GM13977 (cell line): ENCODE data around the gene PCDH15.

ENCODE experiments used
- DNase-seq: peaks from one replicate; pipeline ENCODE4 v3.0.0; 2012; ENCODE audit warnings: low spot score
- CTCF ChIP-seq: IDR thresholded peaks from 2 replicates; pipeline ENCODE4 v1.5.1; 2012; ENCODE audit warnings: mild to moderate bottlenecking, control low read depth; ENCODE audit not compliant: insufficient read depth; ENCODE audit errors: extremely low read depth, missing control alignments
- in situ Hi-C: fragments of 300-500 bp; cut with MboI; formaldehyde crosslinking; loops from one replicate; pipeline ENCODE4 v1.12.0; 2022; ENCODE audit warnings: low sequenced_read_pairs, low pct_unique_long_range_greater_than_20kb, mixed read lengths, inconsistent platforms; ENCODE audit not compliant: unreplicated experiment

PCDH15 gene

GRCh38 chr10:54653518-54653917 lies 147.5 kb downstream of the PCDH15 start:
- TF ChIP-seq CTCF = no peak
- DNase-seq = no peak
- in situ Hi-C loops = no loop called here

- DNase-seq = no peak
- TF ChIP-seq CTCF = no peak
Measured at GRCh38 chr10:54650547-54650946, 150.5 kb downstream of the PCDH15 start.

GRCh38 chr10:54622017-54622416 lies 179.0 kb downstream of the PCDH15 start:
- in situ Hi-C loops = no loop called here
- TF ChIP-seq CTCF = no peak
- no peak for DNase-seq

More at GRCh38 chr10:54650547-54650946, 150.5 kb downstream of the PCDH15 start:
- in situ Hi-C loops = no loop called here

- no peak for DNase-seq
- no peak for TF ChIP-seq CTCF
- in situ Hi-C loops = no loop called here
Measured at GRCh38 chr10:54620352-54620751, 180.7 kb downstream of the PCDH15 start.

- no peak for TF ChIP-seq CTCF
- in situ Hi-C loops = no loop called here
- no peak for DNase-seq
Measured at GRCh38 chr10:54614072-54614471, 187.0 kb downstream of the PCDH15 start.

GRCh38 chr10:54613162-54613561 lies 187.9 kb downstream of the PCDH15 start:
- in situ Hi-C loops = no loop called here
- no peak for TF ChIP-seq CTCF
- DNase-seq = no peak

- TF ChIP-seq CTCF = no peak
- DNase-seq = no peak
- in situ Hi-C loops = no loop called here
Measured at GRCh38 chr10:54609423-54609822, 191.6 kb downstream of the PCDH15 start.
